Tibial nerve (tissue), 3 donors: ENCODE data around the gene PSMB1.

Source experiments
- CTCF ChIP-seq, 5 experiments: fragments of 200-600 bp in 3 of 5; fragments of 450-650 bp in 2 of 5; sonication (generic) in 3 of 5; IDR thresholded peaks; one replicate each; pipeline ENCODE4 v1.5.1; 2016 to 2019; ENCODE audit warnings: antibody characterized with exemption in 5 of 5, mild to moderate bottlenecking in 3 of 5, moderate library complexity in 2 of 5
- POLR2A ChIP-seq, 2 donors: fragments of 450-650 bp; IDR thresholded peaks; one replicate each; pipeline ENCODE4 v1.6.1; 2017; ENCODE audit warnings: antibody characterized with exemption in 2 of 2, mild to moderate bottlenecking in 2 of 2, moderate library complexity in 2 of 2

- TF ChIP-seq CTCF (IDR thresholded peaks at IDR 0.05), result no peak
- TF ChIP-seq POLR2A (IDR thresholded peaks at IDR 0.05), result no peak
Measured at GRCh38 chr6:170572704-170573466, 19.8 kb upstream of the PSMB1 start.
